GM18858 (cell line): ENCODE results near the gene MAST4.
A peak's percentile ranks its signal among the peaks of the same experiment; 100 is the strongest.

Experiments
- ATAC-seq: cut with Tn5 transposase; IDR thresholded peaks from one replicate; pipeline ENCODE4 v1.9.1; 2021; ENCODE audit not compliant: unreplicated experiment

The MAST4 gene

DNA sequence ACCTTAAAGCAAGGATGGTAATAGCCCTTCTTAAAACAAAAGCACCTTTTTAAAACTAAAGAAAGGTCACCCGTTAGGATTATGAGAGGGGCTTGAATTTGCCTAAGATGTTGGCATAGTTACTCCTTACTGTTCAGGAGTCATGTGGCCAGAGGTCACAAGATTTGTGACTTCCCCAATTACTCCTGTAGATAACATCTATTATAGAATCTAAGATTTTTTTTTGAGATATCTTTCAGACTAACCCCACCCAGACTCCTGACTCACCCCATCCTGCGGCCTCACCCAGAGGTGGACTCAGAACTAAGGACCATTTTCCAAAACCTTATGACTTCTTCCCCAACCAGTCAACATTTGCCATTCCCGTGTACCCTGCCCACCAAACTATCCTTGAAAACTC lies 598.0 kb downstream of the MAST4 start:
- no peak for ATAC-seq

DNA sequence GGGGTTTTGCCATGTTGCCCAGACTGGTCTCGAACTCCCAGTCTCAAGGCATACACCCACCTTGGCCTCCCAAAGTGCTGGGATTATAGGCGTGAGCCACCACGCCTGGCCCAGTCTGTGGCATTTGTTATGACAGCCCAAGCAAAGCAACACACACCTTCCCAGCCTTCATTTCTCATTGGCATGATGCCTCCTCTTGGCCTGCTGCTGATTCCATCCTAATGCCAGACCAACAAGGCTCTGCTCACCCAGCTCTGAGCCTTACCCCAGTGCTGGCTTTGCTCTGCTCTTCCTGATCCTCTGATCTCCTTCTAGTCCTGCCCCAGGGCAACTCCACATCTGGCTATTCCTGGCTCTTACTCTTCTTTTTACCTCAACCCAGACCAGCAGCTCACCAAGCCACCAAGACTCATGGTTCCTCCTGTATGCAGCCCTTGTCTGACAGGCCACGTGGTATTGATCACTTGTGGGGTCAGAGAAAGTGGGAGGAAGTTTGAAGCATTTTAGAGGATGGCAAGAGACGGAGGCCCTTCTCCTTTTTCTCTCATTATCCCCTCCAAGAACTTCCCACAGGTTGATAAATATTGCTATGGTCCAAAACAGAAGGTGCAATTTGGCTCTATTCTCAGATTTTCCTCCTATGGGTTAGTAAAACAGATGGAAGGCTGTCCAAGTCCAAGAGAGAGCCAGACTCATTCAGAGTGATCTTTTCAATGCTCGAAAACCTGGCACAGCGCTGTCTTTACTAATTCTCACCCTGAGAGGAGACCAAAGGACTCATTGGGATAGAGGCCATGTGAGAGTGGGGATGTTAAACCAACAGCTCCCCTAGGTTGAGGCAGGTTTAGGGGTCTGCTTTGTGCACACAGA lies 599.4 kb downstream of the MAST4 start:
- no peak for ATAC-seq

DNA sequence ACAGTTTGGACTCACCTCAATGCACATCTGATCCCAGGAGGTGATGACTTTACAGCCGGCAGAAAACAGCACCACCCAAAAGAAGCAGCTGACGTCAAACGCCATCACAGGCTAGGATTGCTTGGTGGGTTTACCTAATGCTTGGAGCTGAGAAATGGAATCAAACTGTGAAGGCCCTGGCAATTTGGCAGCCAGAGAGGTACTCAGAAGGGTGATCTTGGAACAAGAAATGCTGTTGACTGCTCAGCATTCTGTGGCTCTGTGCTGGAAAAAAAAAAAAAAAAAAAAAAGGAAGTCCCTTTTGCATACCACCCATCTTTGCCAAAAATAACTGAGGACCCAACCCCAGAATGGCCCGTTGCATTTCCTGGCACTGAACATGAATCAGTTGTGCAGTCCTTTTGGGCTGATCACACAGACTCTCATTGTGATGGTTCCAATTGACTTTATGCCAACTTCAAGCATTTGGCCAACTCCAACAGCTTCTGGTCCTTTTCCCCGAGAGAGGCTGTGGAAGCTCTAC lies 600.4 kb downstream of the MAST4 start, which contains the start of gene CD180:
CD180 (minus strand) TSS at position 263 of the 523 bp plus-strand sequence; CDS start at position 105, 158 bp downstream.
- ATAC-seq: no peak

DNA sequence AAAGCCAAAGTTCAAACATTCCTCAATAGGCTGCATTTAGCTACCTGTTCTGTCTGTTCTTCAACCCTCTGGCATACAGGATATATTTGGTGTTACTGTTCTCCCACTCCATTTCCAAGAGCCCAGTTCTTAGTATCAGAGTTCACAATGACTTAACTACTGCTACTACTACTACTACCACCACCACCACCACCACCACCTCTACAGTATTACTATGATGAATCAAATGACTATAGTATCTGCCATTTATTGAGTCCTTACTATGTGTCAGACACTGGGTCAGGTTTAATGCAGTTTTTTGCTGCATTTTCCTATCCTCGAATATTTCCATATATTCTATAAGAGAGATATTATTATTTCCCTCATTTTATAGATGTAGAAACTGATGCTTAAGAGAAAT lies 601.3 kb downstream of the MAST4 start:
- ATAC-seq: no peak

DNA sequence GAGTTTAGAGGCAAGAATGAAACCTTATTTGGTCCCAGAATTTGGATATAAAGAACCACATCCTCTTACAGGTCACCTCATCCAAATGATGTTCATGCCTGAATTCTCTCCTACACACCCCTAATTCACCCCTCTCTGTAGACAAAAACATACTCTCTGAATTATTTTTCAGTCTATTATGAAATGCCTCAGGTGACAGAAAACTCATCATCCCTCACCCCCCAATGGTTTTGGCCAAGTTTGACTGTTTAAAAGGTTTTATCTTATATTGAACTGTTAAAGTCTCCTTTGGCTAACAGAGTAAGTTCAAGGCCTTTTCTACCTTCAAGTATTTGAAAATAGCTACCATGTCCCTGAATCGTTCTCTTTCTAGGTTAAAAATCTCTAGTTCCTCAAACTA lies 602.7 kb downstream of the MAST4 start:
- no peak for ATAC-seq

GRCh38 chr5:67199859-67200258 lies 603.7 kb downstream of the MAST4 start:
- ATAC-seq: no peak

GRCh38 chr5:67200809-67201562 lies 604.8 kb downstream of the MAST4 start:
- ATAC-seq: no peak

DNA sequence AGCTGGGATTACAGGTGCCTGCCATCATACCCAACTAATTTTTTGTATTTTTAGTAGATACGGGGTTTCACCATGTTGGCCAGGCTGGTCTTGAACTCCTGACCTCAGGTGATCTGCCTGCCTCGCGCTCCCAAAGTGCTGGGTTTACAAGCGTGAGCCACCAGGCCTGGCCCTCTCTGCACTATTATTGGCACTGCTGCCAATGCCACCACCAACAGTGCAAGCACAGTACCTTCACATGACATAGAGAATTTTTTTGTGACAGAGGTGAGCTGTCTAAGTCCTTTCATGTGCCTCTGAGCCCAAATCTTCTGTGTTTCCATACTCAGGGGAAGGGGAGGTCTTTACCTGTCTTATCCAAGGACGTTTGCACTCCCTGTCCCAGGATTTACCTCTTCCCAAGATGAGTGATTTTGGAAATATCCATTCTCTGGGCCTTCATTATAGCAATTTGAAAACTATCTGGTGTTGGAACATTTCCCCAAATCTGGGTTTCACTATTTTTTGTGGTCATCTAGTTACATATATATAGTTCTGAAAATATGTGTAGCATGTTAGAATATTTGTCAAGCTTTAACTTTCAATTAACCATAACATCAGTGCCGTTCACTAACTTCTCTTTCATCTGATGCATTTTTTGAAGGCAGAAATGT lies 605.8 kb downstream of the MAST4 start:
- no peak for ATAC-seq

DNA sequence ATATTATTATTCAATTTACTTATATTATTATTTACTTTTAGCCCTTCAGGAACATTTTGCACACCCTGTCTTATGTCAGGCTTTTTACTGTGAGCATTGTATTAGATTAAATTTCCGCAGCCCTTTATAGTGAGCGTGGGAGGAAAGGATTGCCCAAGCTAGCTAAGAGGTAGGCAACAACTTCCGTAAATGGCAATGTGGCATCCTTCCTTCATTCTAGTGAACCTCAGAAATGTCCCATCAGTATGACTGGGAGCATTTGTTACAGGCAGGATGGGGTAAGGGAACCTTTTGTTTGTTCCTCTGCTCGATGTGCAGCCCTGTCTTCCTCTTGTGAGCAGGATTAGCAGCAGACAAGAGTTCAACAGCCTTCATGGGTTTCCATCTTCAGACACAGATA lies 606.6 kb downstream of the MAST4 start:
- no peak for ATAC-seq

- ATAC-seq: no peak
Measured at GRCh38 chr5:67203701-67204074, 607.5 kb downstream of the MAST4 start.

GRCh38 chr5:67204821-67205220 lies 608.6 kb downstream of the MAST4 start:
- ATAC-seq: no peak

DNA sequence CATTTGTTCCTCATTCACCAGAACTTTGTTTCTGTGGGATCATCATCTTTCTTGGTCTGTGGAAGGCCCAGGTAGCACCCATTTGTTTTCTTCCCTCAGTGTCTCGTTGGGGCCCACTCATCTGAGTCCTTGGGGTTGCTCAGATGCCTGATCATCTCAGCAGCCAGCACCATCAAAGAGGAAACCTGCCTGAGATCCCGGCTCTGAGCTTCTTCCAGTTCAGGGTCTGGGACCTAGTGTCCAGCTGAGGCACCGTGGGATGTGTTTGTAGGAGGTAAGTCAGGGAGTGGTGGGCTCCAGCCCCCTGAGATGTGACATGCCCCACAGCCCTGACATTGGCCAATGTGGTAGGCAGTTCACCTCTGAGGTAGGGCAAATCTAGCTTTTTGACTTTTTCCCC lies 609.8 kb downstream of the MAST4 start:
- no peak for ATAC-seq

GRCh38 chr5:67206461-67206860 lies 610.3 kb downstream of the MAST4 start:
- ATAC-seq: peak; percentile 24

DNA sequence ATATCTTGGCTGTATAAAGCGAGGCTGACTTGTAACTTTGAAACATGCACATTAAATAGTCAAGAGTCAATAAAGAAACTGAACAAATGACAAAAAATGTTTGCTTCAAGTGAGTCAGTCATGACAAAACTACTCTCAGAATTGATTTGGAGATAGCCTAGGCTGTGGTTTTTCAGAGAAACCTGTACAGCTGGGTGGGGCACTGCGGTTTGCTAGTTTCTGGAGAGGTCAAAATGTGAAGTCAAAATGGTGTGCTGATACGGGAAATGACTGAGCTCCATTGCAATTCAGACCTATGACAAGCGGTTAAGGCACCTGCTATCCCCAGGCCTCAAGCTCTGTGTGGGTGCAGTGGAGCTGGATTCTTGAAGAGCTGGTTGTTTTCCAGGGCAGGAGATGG lies 610.7 kb downstream of the MAST4 start:
- ATAC-seq: peak; percentile 83

GRCh38 chr5:67208403-67208802 lies 612.2 kb downstream of the MAST4 start:
- no peak for ATAC-seq

GRCh38 chr5:67209141-67209771 lies 613.1 kb downstream of the MAST4 start:
- peak; percentile 24 for ATAC-seq

GRCh38 chr5:67211926-67212325 lies 615.7 kb downstream of the MAST4 start:
- no peak for ATAC-seq

- ATAC-seq: no peak
Measured at GRCh38 chr5:67214036-67214435, 617.8 kb downstream of the MAST4 start.

- ATAC-seq: no peak
Measured at GRCh38 chr5:67214707-67215447, 618.7 kb downstream of the MAST4 start.
